AG10803 (cell line): ENCODE data around the gene ORC3.
A peak's percentile ranks its signal among the peaks of the same experiment; 100 is the strongest.

Source experiments
- DNase-seq: peaks from one replicate; pipeline ENCODE4 v3.0.0; 2010; ENCODE audit warnings: low read depth
- H3K4me3 ChIP-seq: 2 replicates; pipeline ENCODE4 v1.5.1; 2011; ENCODE audit warnings: mild to moderate bottlenecking, low read length, control low read depth
- TF ChIP-seq, protein P1 (sequence below): conservative IDR thresholded peaks from 2 replicates; pipeline ENCODE4 v1.5.1; 2011; ENCODE audit warnings: mild to moderate bottlenecking, low read length, control low read depth, inconsistent platforms

Gene ORC3

DNA sequence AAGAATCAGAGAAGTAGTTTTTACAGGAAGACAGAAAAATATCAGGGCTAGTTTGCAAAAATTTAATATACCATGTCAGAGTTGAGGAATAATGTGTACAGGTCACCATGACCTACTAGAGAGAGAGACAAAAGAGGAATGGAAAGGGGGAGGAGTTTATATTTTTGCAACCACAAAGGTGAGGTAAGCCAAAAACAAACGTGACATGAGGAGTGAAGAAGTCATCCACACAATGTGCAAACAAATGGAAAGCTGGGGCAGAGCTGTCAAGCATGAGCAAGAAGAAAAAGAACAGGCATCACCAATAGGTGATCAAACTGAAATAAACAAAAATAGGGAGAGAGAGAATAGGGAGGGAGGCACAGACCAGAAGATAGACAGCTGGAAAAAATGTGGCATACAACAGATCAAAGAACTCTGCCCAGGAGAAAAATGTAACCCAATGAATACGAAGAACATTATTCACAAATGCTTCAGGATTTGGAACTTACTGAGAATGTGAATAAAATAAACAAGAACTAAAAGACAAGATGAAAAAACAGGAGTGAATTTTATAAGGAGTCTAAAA is 15.6 kb upstream of the ORC3 start:
- TF ChIP-seq, protein P1, sequence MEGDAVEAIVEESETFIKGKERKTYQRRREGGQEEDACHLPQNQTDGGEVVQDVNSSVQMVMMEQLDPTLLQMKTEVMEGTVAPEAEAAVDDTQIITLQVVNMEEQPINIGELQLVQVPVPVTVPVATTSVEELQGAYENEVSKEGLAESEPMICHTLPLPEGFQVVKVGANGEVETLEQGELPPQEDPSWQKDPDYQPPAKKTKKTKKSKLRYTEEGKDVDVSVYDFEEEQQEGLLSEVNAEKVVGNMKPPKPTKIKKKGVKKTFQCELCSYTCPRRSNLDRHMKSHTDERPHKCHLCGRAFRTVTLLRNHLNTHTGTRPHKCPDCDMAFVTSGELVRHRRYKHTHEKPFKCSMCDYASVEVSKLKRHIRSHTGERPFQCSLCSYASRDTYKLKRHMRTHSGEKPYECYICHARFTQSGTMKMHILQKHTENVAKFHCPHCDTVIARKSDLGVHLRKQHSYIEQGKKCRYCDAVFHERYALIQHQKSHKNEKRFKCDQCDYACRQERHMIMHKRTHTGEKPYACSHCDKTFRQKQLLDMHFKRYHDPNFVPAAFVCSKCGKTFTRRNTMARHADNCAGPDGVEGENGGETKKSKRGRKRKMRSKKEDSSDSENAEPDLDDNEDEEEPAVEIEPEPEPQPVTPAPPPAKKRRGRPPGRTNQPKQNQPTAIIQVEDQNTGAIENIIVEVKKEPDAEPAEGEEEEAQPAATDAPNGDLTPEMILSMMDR: no peak
- no peak for DNase-seq
- H3K4me3 ChIP-seq: no peak overlapping the region

DNA sequence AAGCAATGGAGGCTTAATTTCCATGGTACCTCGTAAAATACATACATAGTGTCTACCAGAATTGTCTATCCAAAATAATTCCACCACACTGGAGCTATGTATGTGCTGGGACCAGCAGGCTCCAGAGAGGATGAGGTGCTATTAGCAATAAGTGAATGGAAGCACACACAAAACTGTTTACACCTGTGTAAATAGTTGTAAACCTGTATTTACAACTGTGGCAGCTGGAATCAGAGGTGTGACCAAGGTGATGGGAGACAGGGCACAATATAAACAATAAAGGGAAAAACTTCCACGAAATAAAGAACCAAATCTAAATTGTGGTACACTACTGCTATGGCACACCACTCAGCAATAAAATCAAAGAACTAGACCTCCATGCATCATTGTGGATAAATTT is 14.5 kb upstream of the ORC3 start:
- TF ChIP-seq, protein P1: no peak
- H3K4me3 ChIP-seq: no peak overlapping the region
- DNase-seq: no peak

DNA sequence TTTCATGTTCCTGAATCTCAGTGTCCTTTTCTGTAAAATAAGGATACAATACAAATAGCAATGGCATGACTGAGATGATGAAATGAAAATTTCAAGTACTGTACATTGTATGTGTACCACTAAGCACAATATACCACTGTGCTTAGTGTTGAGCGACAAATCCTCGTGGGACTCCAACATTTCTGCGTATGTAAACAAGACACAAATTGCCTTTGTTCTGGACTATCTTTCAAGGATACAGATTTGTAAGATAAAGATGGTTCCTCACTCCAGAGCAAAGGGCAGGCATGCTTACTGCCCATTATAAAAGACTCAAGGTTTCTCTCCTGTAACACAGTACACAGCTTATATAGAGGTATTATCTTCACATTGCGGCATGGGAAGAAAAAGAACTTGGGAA is 6.1 kb upstream of the ORC3 start:
- DNase-seq: no peak
- TF ChIP-seq, protein P1: no peak

DNA sequence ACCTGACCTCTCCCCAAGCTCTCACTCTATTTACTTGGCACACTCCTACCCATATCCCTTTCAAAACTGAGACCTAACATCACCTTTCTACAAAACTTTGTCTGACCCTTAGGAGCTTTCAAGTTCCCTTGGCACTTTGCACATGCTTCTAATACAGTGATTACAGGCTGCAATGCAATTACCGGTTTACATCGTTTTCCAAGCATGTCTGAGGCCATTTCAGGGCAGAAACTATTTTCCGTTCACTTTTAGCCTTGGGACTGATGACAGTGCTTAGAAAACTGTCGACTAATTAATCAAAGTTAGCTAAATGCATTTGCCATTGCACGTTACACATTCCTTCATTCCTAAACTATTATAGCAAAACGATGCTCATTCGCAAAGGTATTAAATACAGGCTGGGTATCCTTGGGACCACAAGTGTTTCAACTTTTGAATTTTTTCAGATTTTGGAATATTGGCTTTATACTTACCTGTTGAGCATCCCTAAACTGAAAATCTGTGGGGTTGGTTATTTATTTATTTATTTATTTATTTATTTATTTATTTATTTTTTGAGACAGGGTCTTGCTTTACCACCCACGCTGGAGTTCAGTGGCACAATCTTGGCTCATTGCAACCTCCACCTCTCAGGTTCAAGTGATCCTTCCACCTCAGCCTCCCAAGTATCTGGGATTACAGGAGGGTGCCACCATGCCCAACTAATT is 3.4 kb upstream of the ORC3 start:
- no peak for DNase-seq
- TF ChIP-seq, protein P1: no peak
- no peak overlapping the region for H3K4me3 ChIP-seq

More for the DNA sequence above, 6.1 kb upstream of the ORC3 start:
- H3K4me3 ChIP-seq: no peak overlapping the region

DNA sequence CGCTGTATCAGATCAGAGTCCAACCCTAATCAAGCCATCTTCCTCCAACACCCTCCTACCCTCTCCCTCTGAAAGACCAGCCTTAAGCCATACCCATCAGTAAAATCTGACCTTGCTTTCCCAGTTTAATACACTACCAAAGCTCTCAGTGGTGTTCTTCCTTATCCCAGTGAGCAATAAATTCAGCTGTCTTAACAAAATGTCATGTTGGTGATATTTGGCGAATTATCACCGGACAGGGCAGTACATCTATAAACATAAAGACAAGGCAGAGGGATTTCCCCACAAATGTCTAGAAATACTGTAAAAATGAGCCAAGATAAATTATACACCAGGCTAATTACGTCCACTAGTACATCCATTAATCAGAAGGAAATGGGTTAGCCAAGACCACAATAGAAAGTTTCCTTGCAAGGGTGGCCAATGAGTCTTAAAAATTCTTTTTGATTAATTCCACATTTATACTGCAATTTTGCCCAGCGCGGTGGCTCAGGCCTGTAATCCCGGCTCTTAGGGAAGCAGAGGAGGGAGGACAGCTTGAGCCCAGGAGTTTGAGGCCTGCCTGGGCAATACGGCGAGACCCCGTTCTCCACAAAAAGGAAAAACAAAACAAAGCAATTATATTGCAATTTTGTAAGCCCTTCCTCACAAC is 1.1 kb upstream of the ORC3 start:
- TF ChIP-seq, protein P1: no peak
- DNase-seq: peak; percentile 66
- peak overlapping the region; percentile 100 for H3K4me3 ChIP-seq

DNA sequence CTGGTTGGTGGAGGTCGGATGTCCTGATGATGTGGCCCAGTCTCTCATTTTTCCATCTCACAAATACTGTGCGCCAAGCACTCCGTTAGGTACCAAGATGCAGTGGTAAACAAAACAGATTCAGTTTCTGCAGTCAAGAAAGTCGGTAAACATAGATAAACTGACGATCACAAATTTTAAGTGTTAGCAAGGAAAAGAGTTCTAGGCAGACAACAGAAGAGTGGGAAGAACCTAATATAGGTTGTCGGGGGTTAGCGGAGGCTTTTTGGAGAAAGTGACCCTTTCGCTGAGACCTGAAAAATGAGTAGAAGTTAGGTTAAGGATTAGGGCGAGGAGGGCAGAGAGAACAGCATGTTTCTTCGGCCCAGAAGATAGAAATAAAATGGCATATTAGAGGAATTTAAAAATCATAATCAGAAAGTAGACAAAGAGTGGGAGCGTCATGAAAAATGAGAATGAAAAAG is 514 bp downstream of the ORC3 start:
- peak overlapping the region; percentile 100 for H3K4me3 ChIP-seq

More for the DNA sequence above, 514 bp downstream of the ORC3 start:
- DNase-seq: no peak
- TF ChIP-seq, protein P1: no peak
